ENCODE results near the gene NCF4.

DNA sequence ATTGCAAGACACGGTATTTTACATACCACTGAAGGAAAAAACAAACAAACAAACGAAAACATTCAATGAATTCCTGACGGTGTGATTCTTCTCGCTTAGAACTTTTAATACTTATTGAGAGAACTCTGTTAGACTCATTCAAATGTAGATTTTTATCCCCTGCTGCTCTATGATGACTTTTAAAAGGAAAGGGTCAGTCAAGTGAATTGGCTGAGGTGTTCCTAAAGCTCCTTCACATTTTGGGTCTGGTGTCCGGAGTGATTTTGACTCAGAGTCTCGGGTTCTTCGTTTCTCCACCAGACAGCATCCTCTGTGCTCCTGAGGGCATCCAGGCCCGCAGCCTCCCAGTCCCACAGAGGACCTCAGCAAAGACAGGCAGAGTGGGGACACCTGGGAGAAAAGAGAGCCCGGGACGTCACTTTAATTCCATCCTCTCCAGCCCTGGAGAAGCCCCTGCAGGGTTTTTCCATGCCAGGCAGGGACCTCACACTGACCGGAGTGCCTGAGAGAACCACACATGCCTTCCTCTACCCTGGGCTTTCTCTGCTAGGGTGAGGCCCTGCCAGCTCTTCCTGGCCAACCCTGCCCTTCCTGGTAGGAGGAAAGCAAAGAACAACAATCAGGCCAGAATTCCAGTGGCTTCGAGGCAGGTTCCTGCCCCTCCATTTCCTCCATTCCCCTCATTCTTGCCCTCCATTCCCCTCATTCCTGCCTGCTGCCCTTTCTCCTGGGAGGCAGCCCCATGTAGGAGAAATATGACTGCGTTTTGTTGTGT lies 51.3 kb downstream of the NCF4 start:
- no peak for TF ChIP-seq CTCF (conservative IDR thresholded peaks at IDR 0.05 in 1 of 2, IDR thresholded peaks at IDR 0.05 in 1 of 2; ENCODE audit: extremely low read depth in 1 of 2, insufficient read depth in 1 of 2, low read depth in 1 of 2, low read length in 2 of 2)
- TF ChIP-seq EZH2 (IDR thresholded peaks at IDR 0.05; ENCODE audit: borderline replicate concordance, low read length): no peak

All from mammary epithelial cell (primary cell).